NT2/D1 (cell line): ENCODE results near the gene CYP4A11.

Experiments used
- SUZ12 ChIP-seq: IDR thresholded peaks from 2 replicates; pipeline ENCODE4 v1.6.1; 2011; ENCODE audit not compliant: insufficient read length, insufficient read depth; ENCODE audit errors: extremely low read depth
- ZNF274 ChIP-seq: IDR thresholded peaks from 2 replicates; pipeline ENCODE4 v1.6.1; 2011; ENCODE audit warnings: mild to moderate bottlenecking, low read depth, low read length

DNA sequence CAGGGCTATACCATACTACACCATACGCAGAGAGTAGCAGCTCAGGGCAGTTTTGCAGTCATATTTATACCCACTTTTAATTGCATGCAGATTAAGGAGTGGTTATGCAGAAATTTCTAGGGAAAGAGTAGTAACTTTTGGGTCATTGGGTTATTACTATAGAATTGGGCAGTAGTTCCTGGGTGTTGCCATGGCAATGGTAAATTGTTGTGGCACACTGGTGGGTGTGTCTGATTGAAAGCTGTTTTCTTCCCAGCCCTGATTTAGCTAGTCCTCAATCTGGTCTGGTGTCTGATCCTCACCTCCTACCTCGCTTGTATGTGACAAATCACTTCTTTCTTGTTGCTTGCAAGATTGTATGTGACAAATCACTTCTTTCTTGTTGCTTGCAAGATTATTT is 30.5 kb downstream of the CYP4A11 start:
- no peak for TF ChIP-seq SUZ12
- no peak for TF ChIP-seq ZNF274
